ENCODE data around the gene PLAAT2. TPM values are rescaled to one million over a fixed set of nuclear protein-coding genes. Genes with fewer than 3 reads are reported as not detected.

Gene PLAAT2
- total and polyA plus RNA-seq, 10 of the 15 experiments (the other 5 are each of a cell fraction or from before 2014, with no cell fraction given), result 4.6 to 25.9 (median 8.6) TPM

- Histone ChIP-seq H4K20me1 (ENCODE audit: control insufficient read depth, insufficient read depth) (no peaks in the 10 kb centered on the region), H3K4me2 (ENCODE audit: control insufficient read depth, insufficient read depth) (no peak overlapping the region), H3K79me2 (ENCODE audit: control insufficient read depth, insufficient read depth, low read length) (no peaks in the 10 kb centered on the region), H3K4me3 (no peak overlapping the region), H3K36me3 (ENCODE audit: control insufficient read depth in 2 of 2, insufficient read depth in 2 of 2, low read length in 1 of 2) (no peaks in the 10 kb centered on the region), H3K9me3 (replicated peaks; ENCODE audit: control insufficient read depth, insufficient read depth, low read length) (no peaks in the 10 kb centered on the region), H3K9ac (ENCODE audit: control insufficient read depth, insufficient read depth, low read length) (no peak overlapping the region), H3K27ac (ENCODE audit: control insufficient read depth, insufficient read depth) (no peak overlapping the region), H2AFZ (ENCODE audit: control insufficient read depth, low read depth, low read length) (no peak overlapping the region), H3K4me1 (ENCODE audit: control insufficient read depth, insufficient read depth, low read length) (peaks cover 23% of the 10 kb centered on the region), H3K27me3 (replicated peaks in 1 of 2; ENCODE audit: control insufficient read depth in 2 of 2, insufficient read depth in 2 of 2, low read length in 1 of 2) (no peaks in the 10 kb centered on the region)
- ChIA-PET POLR2A (no interaction called here), SMC1A (ENCODE audit: uncharacterized antibody, unreplicated experiment) (interaction anchor here (0.6 to 1.9 kb wide), 4 partner anchors 14 to 318 kb away, joined by 3 to 7 read pairs (median 4); partner anchors contain the start of gene PLAAT4), CTCF (interaction anchor here (1.2 to 1.3 kb wide), 2 partner anchors 14 to 86 kb away, joined by 3 read pairs; partner anchors contain the start of gene PLAAT4), RAD21 (ENCODE audit: unreplicated experiment) (interaction anchor here (0.7 kb wide), 2 partner anchors 15 to 642 kb away, joined by 3 read pairs; partner anchors contain the start of gene PLAAT4)
- WGBS (ENCODE audit: insufficient coverage, insufficient replicate concordance, low lambda C conversion rate, missing lambda C conversion rate), result 92% methylated on average over 26 of the region's 27 CpGs
- ATAC-seq, result no peak
- no peak for FAIRE-seq
- intact Hi-C loops (cut with micrococcal nuclease; ENCODE audit: unreplicated experiment) (no loop called here), in situ Hi-C loops (cut with MboI) (no loop called here)
- no TSS peak for BruUV-seq (replicated peaks)
- DNase-seq (ENCODE audit: low read depth, low spot score), result no peak
- no peak for TF ChIP-seq FOXK2 (IDR thresholded peaks at IDR 0.05)
- TF ChIP-seq FOS (IDR thresholded peaks at IDR 0.05; ENCODE audit: borderline replicate concordance, extremely low read depth, insufficient read length), result no peak
- TF ChIP-seq E2F8 (IDR thresholded peaks at IDR 0.05; ENCODE audit: low read depth, partially characterized antibody), result no peak
- TF ChIP-seq ZNF622 (IDR thresholded peaks at IDR 0.05), result no peak
- no peak for TF ChIP-seq TARDBP (IDR thresholded peaks at IDR 0.05; ENCODE audit: borderline replicate concordance)
- no peak for TF ChIP-seq SIX5 (IDR thresholded peaks at IDR 0.05; ENCODE audit: low read depth, low read length, severe bottlenecking)
- no peak for TF ChIP-seq IRF4 (IDR thresholded peaks at IDR 0.05; ENCODE audit: low read depth, low read length)
- no peak for TF ChIP-seq EP300 (IDR thresholded peaks at IDR 0.05; ENCODE audit: borderline replicate concordance in 1 of 2, control insufficient read depth in 1 of 2, low read depth in 2 of 2, low read length in 2 of 2)
- no peak for TF ChIP-seq LARP7 (IDR thresholded peaks at IDR 0.05)
- TF ChIP-seq ZNF592 (IDR thresholded peaks at IDR 0.05), result no peak
- TF ChIP-seq ATF3 (IDR thresholded peaks at IDR 0.05; ENCODE audit: borderline replicate concordance, extremely low read depth, low read depth, low read length), result no peak
- TF ChIP-seq ASH2L (IDR thresholded peaks at IDR 0.05; ENCODE audit: borderline replicate concordance, low read depth), result no peak
- no peak for TF ChIP-seq MEF2B (IDR thresholded peaks at IDR 0.05; ENCODE audit: partially characterized antibody, poor library complexity, severe bottlenecking)
- TF ChIP-seq E2F4 (IDR thresholded peaks at IDR 0.05; ENCODE audit: low read depth, low read length), result no peak
Measured at GRCh38 chr11:63551091-63551888, 11.9 kb downstream of the PLAAT2 start.

All from GM12878 (cell line).